ENCODE measurements around the gene THOC3.
"Not testable (repeated sequence)": the region's sequence is repeated elsewhere in the genome, so short reads cannot be mapped to it uniquely, and the experiment has no call there.

THOC3 gene

GRCh38 chr5:175967471-175968372 is at the start of gene THOC3:
Gene THOC3 (minus strand): TSS chr5:175968315. CDS start chr5:175968208, 107 bp downstream.
- peak; percentile 74 for DNase-seq (ENCODE audit: low read depth)

- DNase-seq (ENCODE audit: low read depth), result not testable (repeated sequence)
These were observed 49.2 kb upstream of the THOC3 start for GRCh38 chr5:176017324-176017723.

- not testable (repeated sequence) for DNase-seq (ENCODE audit: low read depth)
These were observed 46.2 kb upstream of the THOC3 start for GRCh38 chr5:176014360-176014759.

- DNase-seq (ENCODE audit: low read depth), result not testable (repeated sequence)
These were observed 43.0 kb upstream of the THOC3 start for GRCh38 chr5:176011088-176011487.

GRCh38 chr5:176010202-176010601 is 42.1 kb upstream of the THOC3 start:
- DNase-seq (ENCODE audit: low read depth), result not testable (repeated sequence)

GRCh38 chr5:176007220-176007619 is 39.1 kb upstream of the THOC3 start:
- DNase-seq (ENCODE audit: low read depth), result not testable (repeated sequence)

GRCh38 chr5:176006819-176007218 is 38.7 kb upstream of the THOC3 start:
- not testable (repeated sequence) for DNase-seq (ENCODE audit: low read depth)

- DNase-seq (ENCODE audit: low read depth), result not testable (repeated sequence)
These were observed 29.9 kb upstream of the THOC3 start for GRCh38 chr5:175997979-175998378.

- DNase-seq (ENCODE audit: low read depth), result not testable (repeated sequence)
These were observed 29.4 kb upstream of the THOC3 start for GRCh38 chr5:175997495-175997894.

GRCh38 chr5:175996791-175997190 is 28.7 kb upstream of the THOC3 start:
- DNase-seq (ENCODE audit: low read depth), result not testable (repeated sequence)

GRCh38 chr5:175995506-175995905 is 27.4 kb upstream of the THOC3 start:
- DNase-seq (ENCODE audit: low read depth), result not testable (repeated sequence)

- DNase-seq (ENCODE audit: low read depth), result not testable (repeated sequence)
These were observed 11.4 kb upstream of the THOC3 start for GRCh38 chr5:175979371-175979995.

GRCh38 chr5:175968381-175968780 is 266 bp upstream of the THOC3 start:
- not testable (repeated sequence) for DNase-seq (ENCODE audit: low read depth)

GRCh38 chr5:175962329-175962728 is 5.8 kb downstream of the THOC3 start:
- not testable (repeated sequence) for DNase-seq (ENCODE audit: low read depth)

GRCh38 chr5:175960228-175960627 is 7.9 kb downstream of the THOC3 start:
- not testable (repeated sequence) for DNase-seq (ENCODE audit: low read depth)

- not testable (repeated sequence) for DNase-seq (ENCODE audit: low read depth)
These were observed 9.6 kb downstream of the THOC3 start for GRCh38 chr5:175958515-175958914.

- not testable (repeated sequence) for DNase-seq (ENCODE audit: low read depth)
These were observed 14.0 kb downstream of the THOC3 start for GRCh38 chr5:175954107-175954506.

- not testable (repeated sequence) for DNase-seq (ENCODE audit: low read depth)
These were observed 15.3 kb downstream of the THOC3 start for GRCh38 chr5:175952810-175953209.

- not testable (repeated sequence) for DNase-seq (ENCODE audit: low read depth)
These were observed 16.7 kb downstream of the THOC3 start for GRCh38 chr5:175951339-175951969.

- DNase-seq (ENCODE audit: low read depth), result not testable (repeated sequence)
These were observed 19.6 kb downstream of the THOC3 start for GRCh38 chr5:175948329-175949108.

GRCh38 chr5:175943253-175943652 is 24.9 kb downstream of the THOC3 start:
- DNase-seq (ENCODE audit: low read depth), result not testable (repeated sequence)

GRCh38 chr5:175940632-175941031 is 27.5 kb downstream of the THOC3 start:
- DNase-seq (ENCODE audit: low read depth), result not testable (repeated sequence)

Measured in stimulated activated CD8-positive, alpha-beta memory T cell treated with anti-CD3 and anti-CD28 coated beads, Interleukin-12 subunit alpha, Interleukin-12 subunit beta, amount 100 ng/mL, for 4 hours (primary cell).